T-helper 1 cell treated with Interleukin-12 subunit alpha and Interleukin-12 subunit beta and Interleukin-4 antibody, amounts not matched to agents 30 μg/mL and 1 μg/mL, for 36 hours (primary cell): ENCODE measurements around the gene EPHA1.

Source experiments
- H3K27ac Mint-ChIP-seq: one replicate; pipeline ENCODE4 v1.8.0; 2021; ENCODE audit warnings: mild to moderate bottlenecking, mixed read lengths
- H3K27me3 Mint-ChIP-seq: one replicate; pipeline ENCODE4 v1.8.0; 2021; ENCODE audit warnings: low read depth, mixed read lengths
- H3K36me3 Mint-ChIP-seq: one replicate; pipeline ENCODE4 v1.8.0; 2021; ENCODE audit warnings: low read depth, mixed read lengths
- H3K4me1 Mint-ChIP-seq: one replicate; pipeline ENCODE4 v1.8.0; 2021; ENCODE audit warnings: low read depth, mixed read lengths
- H3K4me3 Mint-ChIP-seq: one replicate; pipeline ENCODE4 v1.8.0; 2021; ENCODE audit warnings: mild to moderate bottlenecking, moderate library complexity, mixed read lengths
- H3K9me3 Mint-ChIP-seq: one replicate; pipeline ENCODE4 v1.8.0; 2021; ENCODE audit warnings: mixed read lengths

The EPHA1 gene

DNA sequence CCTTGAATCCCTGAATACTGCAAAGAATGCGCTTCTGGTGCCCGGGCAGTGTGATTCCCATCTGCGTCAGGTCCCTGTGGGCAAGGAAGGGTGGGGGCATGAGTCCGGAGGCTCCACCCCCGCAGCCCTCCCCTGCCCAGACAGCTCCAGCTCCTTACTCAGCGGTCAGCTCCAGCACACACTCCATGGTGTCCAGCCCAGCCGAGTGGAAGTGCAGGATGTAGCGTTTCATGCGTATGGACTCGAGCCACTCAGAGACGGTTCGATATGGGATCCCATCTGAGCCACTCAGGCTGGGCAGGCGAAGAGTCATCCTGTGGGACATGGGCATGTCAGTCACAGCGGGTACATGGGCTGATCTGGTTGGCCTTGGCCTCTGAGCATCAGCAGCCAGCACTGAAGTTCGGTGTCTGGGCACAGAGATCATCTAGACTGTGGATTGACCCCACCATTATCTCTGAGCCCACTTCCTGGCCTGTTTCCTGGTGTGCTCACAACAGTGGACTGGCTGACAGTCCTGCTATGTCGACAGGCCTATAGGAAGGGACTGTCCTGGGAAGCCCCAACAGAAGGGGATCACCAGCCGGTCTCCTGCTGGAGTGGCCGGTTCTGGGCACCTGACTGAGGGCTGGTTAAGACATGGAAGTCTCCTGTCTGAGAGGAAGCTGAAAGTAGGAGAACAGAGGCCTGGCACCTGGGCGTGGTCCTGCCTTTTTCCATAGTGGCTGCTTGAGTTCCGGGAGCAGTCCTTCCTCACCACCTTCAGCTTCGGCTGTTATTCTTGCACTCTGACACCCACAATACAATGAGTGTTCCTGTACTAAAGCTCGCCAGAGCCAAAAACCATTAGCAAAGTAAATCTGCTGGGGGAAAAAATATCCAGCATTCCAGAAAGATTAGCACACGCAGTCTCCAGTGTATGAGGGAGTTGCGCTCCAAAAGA lies 16.9 kb downstream of the EPHA1 start:
- Mint-ChIP-seq H3K4me1 (peaks cover 8% of the 10 kb centered on the region), H3K36me3 (peaks cover 18% of the 10 kb centered on the region), H3K27ac (no peak overlapping the region), H3K9me3 (no peaks in the 10 kb centered on the region), H3K27me3 (no peaks in the 10 kb centered on the region), H3K4me3 (no peak overlapping the region)

DNA sequence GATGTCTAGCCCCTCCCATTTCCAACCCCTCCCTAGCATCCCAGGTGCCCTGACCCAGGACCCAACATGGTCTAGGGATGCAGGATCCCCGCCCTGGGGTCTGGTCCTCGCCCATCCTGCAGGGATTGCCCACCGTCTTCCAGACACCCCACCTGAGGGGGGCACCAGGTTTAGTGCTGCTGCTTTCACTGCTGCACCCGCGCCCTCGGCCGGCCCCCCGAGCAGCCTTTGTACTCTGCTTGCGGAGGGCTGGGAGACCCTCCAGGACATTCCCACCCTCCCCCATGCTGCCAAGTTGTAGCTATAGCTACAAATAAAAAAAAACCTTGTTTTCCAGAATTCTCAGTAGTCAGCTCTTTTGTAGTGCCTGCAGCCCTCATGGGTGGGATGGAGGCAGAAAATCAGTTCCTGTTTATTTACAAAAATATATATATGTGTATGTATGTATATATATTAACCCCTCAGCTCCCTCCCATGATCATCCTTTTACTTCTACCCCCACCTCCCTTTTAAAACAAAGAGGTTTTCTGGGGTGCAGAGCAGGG lies 17.8 kb downstream of the EPHA1 start:
- H3K27ac Mint-ChIP-seq: no peak overlapping the region
- H3K27me3 Mint-ChIP-seq: no peaks in the 10 kb centered on the region
- peaks cover 18% of the 10 kb centered on the region for H3K36me3 Mint-ChIP-seq
- no peak overlapping the region for H3K4me3 Mint-ChIP-seq
- peaks cover 8% of the 10 kb centered on the region for H3K4me1 Mint-ChIP-seq
- H3K9me3 Mint-ChIP-seq: no peaks in the 10 kb centered on the region

DNA sequence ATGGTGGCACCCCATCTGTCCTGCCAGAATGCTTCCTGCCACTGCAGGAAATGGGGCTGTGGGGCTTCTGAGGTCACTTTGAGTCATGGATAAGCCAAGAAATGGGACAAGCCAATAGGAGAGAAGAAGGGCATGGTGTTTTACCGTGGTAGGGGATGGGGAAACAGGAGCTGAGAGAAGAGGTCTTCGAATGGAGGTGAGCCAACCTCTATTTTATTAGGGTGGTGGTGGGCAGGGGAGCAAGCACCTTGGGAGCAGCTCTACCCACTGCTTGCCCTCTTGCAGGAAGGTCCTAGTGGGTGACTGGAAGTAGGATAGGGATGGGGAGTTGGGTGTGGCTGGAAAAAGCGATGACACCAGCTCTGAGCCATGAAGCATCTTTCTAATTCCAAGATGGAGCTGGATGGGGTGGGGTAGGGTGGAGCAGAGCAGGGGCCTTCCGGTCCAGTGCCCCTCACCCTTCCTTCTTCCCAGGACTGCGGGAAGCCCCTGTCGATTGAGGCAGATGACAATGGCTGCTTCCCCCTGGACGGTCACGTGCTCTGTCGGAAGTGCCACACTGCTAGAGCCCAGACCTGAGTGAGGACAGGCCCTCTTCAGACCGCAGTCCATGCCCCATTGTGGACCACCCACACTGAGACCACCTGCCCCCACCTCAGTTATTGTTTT lies 18.4 kb downstream of the EPHA1 start:
- Mint-ChIP-seq H3K36me3 (peaks cover 18% of the 10 kb centered on the region), H3K4me3 (no peak overlapping the region), H3K9me3 (no peaks in the 10 kb centered on the region), H3K27ac (peak overlapping the region; percentile 52), H3K27me3 (no peaks in the 10 kb centered on the region), H3K4me1 (peaks cover 8% of the 10 kb centered on the region)

DNA sequence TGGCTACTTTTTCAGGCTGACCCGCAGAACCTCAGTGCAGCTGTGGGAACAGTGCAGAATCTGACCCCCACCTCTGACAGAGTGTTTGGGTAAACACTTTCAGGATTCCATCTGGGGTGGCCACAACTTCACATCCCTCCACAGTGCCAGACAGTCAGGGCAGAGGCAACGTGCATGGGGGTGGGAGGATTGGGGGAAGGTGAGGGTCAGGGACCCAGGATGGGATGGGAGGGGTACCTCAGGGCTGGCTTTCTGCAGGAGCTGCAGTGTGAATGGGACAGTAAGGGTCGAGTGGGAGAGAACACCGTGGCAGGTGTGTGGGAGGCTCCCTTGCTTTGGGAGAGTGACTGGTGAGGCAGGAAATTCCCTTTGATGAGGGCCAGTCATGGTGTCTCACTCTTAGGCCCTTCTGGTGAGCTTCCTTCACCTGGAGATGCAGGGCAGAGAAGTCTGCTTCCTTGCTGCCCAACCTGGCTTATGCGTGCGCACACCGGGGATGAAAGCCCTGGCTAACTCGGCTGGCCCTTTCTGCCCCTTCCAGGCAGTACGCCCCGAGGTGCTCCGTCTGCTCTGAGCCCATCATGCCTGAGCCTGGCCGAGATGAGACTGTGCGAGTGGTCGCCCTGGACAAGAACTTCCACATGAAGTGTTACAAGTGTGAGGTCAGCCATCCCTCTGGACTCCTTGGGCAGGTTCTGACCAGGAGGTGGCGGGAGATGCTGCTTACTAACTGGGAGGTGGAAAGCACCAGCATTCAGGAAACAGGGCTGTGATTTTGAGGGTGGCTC lies 19.1 kb downstream of the EPHA1 start:
- Mint-ChIP-seq H3K4me3 (no peak overlapping the region), H3K27ac (peak overlapping the region; percentile 52), H3K36me3 (peaks cover 18% of the 10 kb centered on the region), H3K4me1 (peaks cover 4% of the 10 kb centered on the region), H3K9me3 (no peaks in the 10 kb centered on the region), H3K27me3 (no peaks in the 10 kb centered on the region)

DNA sequence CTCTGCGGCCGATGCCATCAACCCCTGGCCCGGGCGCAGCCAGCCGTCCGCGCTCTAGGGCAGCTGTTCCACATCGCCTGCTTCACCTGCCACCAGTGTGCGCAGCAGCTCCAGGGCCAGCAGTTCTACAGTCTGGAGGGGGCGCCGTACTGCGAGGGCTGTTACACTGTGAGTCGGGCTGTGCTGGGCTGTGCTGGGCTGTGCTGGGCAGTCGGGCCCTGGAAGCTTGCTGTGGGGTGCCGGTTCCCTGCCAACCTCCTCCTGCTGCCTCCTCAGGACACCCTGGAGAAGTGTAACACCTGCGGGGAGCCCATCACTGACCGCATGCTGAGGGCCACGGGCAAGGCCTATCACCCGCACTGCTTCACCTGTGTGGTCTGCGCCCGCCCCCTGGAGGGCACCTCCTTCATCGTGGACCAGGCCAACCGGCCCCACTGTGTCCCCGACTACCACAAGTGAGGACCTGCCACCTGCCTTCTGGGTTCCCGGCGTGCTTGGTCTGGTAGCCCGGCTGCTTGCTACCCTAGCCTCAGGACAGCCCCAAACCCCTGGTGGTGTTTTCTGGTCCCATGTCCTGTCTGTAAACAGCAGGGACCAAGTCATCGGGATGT lies 20.1 kb downstream of the EPHA1 start:
- Mint-ChIP-seq H3K4me1 (peaks cover 4% of the 10 kb centered on the region), H3K4me3 (no peak overlapping the region), H3K27ac (no peak overlapping the region), H3K9me3 (no peaks in the 10 kb centered on the region), H3K27me3 (no peaks in the 10 kb centered on the region), H3K36me3 (peaks cover 18% of the 10 kb centered on the region)

DNA sequence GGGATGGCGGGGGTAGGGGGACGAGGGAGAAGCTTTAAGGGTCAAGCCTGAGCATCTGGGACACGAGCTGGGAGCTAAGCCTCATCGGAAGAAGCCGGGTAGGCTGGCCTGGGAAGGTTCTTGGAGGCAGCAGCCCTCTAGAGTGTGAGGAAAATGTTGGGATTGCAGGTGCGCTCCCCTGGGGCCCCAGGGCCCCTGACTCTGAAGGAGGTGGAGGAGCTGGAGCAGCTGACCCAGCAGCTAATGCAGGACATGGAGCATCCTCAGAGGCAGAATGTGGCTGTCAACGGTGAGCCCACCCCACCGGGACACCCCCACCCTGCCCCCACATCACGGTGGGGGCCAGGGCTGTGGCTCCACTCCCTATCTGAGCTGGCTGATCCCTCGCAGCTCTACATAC lies 20.6 kb downstream of the EPHA1 start:
- no peak overlapping the region for H3K27ac Mint-ChIP-seq
- H3K4me3 Mint-ChIP-seq: no peak overlapping the region
- no peaks in the 10 kb centered on the region for H3K9me3 Mint-ChIP-seq
- H3K27me3 Mint-ChIP-seq: no peaks in the 10 kb centered on the region
- peaks cover 7% of the 10 kb centered on the region for H3K4me1 Mint-ChIP-seq
- peaks cover 20% of the 10 kb centered on the region for H3K36me3 Mint-ChIP-seq

DNA sequence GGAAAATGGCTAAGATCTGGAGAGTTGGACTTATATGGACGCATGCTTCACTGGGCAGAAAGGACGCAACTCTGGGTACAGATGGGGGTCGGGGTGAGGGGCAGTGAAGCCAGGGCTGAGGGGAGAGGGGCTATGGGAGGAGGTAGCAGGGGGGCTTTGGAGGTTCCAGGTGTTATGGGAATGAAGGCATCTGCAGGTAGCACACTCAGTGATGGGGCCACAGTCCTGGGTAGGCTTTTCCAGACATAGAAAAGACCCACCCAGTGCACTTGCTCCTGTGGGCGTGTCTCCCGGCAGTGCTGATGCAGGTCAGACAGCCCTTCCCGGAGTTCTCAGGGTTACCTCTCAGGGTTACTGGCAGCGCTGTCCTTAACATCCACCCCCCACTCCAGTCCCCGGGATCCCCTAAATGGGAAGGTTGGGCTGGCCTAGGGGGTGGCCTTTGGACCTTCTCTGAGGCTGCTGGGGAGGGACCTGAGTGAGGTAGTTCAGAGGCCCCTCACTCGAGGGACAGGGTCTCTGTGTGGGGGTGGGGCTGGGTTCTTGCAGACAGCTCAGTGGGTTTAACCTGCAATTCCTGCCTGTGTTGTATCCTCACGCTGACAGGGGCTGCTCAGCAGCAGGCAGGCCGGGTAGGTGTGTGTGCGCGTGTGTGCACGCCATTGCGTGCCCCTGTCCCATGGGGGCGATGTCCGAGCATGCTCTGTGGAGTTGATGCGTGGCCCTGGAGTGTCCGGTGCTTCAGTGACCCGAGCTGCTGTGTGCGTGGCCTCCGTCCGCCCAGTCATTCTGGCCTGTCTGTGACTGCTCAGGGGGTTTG lies 21.3 kb downstream of the EPHA1 start:
- Mint-ChIP-seq H3K36me3 (peaks cover 22% of the 10 kb centered on the region), H3K27ac (no peak overlapping the region), H3K9me3 (no peaks in the 10 kb centered on the region)

DNA sequence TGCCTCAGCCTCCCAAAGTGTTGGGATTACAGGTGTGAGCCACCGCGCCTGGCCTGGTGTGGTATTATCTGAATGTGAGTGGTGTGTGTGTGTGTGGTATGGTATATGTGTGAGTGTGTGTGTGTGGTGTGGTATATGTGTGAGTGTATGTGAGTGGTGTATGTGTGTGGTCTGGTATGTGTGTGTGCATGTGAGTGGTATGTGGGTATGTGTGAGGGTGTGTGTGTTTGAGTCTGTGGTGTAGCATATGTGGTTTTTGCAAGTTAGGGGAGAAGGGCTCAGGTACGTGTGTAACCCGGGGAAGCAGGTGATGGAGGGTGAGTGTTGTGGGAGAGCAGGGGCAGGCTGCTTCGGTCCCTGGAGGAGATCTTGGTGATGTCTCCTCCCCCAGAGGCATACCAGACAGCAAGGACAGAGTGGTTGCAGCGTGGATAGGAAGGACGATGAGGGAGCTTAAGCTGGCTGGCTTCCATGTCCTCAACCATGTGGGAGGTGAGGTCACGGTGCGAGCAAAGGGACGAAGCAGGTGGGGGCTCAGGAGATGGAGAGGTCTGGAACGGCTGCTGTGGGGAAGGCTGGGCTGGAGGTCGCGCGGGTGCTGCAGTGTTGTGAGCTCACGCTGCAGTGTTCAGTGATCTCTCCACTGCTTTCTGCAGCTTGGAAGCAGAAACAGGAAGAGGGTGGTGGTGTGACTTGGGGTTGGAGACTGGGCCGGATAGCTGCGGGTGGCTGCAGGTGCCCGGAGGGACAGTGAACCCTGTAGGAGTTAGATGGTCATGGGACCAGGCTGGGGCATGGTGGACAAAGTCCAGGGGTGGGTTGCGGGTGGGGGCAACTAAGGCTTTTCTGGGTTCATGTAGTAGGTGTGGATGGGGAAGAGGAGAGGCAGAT lies 22.5 kb downstream of the EPHA1 start:
- no peaks in the 10 kb centered on the region for H3K27me3 Mint-ChIP-seq
- no peaks in the 10 kb centered on the region for H3K9me3 Mint-ChIP-seq
- peaks cover 13% of the 10 kb centered on the region for H3K4me1 Mint-ChIP-seq
- H3K36me3 Mint-ChIP-seq: peaks cover 18% of the 10 kb centered on the region
- H3K4me3 Mint-ChIP-seq: no peak overlapping the region
- no peak overlapping the region for H3K27ac Mint-ChIP-seq

More for the DNA sequence above, 21.3 kb downstream of the EPHA1 start:
- H3K27me3 Mint-ChIP-seq: no peaks in the 10 kb centered on the region
- H3K4me1 Mint-ChIP-seq: peaks cover 12% of the 10 kb centered on the region
- no peak overlapping the region for H3K4me3 Mint-ChIP-seq

DNA sequence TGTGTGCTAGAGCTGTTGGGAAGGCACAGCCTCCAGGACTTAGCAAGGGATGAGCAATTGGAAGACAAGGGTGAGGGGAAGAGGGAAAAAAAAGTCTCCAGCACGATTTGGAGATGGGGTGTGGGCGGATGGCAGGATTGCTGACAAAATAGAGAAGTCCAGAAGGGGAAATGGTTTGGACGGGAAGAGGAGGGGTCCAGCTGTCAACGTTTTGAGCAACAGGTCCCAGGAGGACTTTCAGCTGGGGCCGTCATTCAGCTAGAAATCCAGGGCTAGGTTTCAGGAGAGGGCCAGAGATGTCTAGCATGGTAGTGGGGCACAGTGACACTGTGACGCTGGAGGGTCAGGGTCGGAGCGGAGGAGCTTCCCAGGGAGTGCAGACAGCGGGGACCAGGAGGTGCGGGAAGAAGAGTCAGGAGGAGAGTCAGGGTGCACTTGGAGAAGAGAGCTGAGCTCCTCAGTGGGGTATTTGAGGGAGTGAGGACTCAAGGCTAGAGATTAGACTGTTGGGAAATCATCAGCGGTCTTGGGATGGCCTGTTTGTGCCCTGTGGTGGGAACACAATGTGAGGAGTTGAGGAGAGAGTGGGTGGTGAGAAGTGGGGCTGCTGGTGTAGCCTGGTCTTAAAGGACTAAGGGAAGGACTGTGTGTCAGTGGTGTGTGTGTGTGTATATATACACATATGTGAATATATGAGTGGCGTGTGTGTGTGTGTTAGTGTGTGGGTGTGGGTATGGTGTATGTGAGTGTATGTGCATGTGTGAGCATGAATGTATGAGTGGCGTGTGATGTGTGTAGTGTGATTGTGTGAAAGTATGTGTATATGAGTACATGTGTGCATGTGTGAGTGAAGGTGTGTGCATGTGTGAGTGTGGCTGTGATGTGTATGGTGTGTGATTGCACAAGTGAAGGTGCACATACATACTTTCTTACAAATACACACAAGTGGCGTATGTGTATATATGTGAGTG lies 23.7 kb downstream of the EPHA1 start:
- peaks cover 11% of the 10 kb centered on the region for H3K36me3 Mint-ChIP-seq
- H3K9me3 Mint-ChIP-seq: no peaks in the 10 kb centered on the region
- H3K4me1 Mint-ChIP-seq: peaks cover 13% of the 10 kb centered on the region
- H3K27ac Mint-ChIP-seq: no peak overlapping the region
- H3K27me3 Mint-ChIP-seq: no peaks in the 10 kb centered on the region
- no peak overlapping the region for H3K4me3 Mint-ChIP-seq

DNA sequence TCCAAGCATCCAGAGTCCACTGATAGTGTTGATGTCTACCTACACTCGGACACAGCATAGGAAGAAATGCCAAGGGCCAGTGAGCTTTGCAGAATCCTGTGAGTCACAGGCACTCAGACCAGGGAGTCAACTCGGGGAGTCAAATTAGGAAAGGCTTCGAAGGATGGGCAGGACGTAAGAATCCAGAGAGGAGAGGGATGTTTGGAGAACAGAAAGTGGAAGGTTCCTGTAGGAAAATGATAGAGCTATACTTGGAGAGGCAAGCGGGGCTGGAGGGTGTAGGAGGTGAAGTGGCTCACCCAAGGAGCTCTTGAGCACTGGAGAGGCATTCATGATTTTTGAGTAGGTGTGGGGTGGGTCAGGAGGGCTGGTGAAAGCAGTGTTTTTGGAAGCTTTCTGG lies 24.5 kb downstream of the EPHA1 start:
- Mint-ChIP-seq H3K27ac (no peak overlapping the region), H3K9me3 (no peaks in the 10 kb centered on the region), H3K27me3 (no peaks in the 10 kb centered on the region), H3K4me1 (peaks cover 17% of the 10 kb centered on the region), H3K4me3 (no peak overlapping the region), H3K36me3 (peaks cover 8% of the 10 kb centered on the region)

DNA sequence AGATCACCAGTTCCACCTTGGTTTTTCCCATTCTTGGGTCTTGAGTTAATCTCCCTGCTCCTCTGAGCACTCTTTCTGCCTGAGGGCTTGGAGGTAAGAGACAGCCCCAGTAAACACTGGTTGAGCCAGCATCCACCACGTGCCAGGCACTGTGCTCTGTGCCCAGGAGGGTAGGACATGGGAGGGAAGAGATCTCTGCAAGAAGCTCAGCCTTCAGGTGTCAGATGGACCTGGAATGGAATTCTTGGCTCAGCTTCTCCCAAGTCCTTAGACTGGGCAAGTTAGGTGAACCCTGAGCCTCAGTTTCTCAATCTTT lies 25.1 kb downstream of the EPHA1 start:
- H3K9me3 Mint-ChIP-seq: no peaks in the 10 kb centered on the region
- H3K27me3 Mint-ChIP-seq: no peaks in the 10 kb centered on the region
- H3K4me1 Mint-ChIP-seq: peaks cover 21% of the 10 kb centered on the region
- peaks cover 8% of the 10 kb centered on the region for H3K36me3 Mint-ChIP-seq
- H3K4me3 Mint-ChIP-seq: no peak overlapping the region
- H3K27ac Mint-ChIP-seq: no peak overlapping the region
